DND-41 (cell line): ENCODE measurements around the gene GPI.

ENCODE experiments used
- CTCF ChIP-seq: IDR thresholded peaks from 2 replicates; pipeline ENCODE4 v1.5.1; 2012; ENCODE audit warnings: borderline replicate concordance, low read length, moderate library complexity, mild to moderate bottlenecking; ENCODE audit not compliant: poor library complexity, severe bottlenecking; ENCODE audit errors: extremely low read depth
- EZH2 ChIP-seq: IDR thresholded peaks from 3 replicates; pipeline ENCODE4 v1.6.1; 2012; ENCODE audit warnings: borderline replicate concordance, low read depth, mild to moderate bottlenecking, moderate library complexity, low read length, inconsistent platforms; ENCODE audit not compliant: severe bottlenecking

DNA sequence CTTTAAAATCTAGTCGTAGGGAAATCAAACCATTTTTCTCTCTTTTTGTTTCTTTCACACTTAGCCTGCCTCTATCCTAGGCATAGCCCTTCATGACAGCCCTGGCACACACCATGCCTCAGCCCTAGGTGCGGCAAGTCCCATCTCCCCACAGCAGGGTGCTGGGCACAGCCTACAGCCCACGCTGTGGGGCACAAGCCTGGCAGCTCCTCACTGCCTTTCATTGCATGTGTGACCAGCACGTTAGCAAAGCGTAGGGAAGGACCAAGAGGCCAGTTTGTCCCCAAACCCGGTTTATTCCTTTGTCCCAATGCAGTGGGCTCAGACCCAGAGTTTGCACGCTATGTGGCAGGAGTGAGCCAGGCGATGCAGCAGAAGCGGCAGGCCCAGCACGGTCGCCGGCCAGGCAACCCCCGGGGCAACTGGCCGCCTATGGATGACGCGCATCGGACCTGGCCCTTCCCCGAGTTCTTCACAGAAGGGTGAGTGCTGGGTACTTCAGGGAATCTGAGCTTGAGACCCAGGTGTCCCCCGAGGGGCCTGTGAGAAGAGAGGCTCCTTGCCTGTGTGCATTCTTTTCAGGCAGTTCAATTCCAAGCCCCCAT lies 17.3 kb upstream of the GPI start:
- no peak for TF ChIP-seq CTCF
- no peak for TF ChIP-seq EZH2
